Stimulated activated CD4-positive, alpha-beta T cell treated with anti-CD3 and anti-CD28 coated beads, Interleukin-4, amount 100 ng/mL, for 4 hours (primary cell): Measurements from ENCODE around the gene TMEM208.

ENCODE experiments used
- DNase-seq, 2 experiments: peaks; one replicate each; pipeline ENCODE4 v3.0.0-alpha.2; 2020

Gene TMEM208

GRCh38 chr16:67210069-67210937 is 16.6 kb upstream of the TMEM208 start:
- DNase-seq, result no peak

GRCh38 chr16:67211674-67212073 is 15.3 kb upstream of the TMEM208 start:
- DNase-seq, result no peak

- no peak for DNase-seq
Observed at GRCh38 chr16:67212766-67213165, 14.2 kb upstream of the TMEM208 start.

GRCh38 chr16:67213197-67214019 is 13.5 kb upstream of the TMEM208 start:
- DNase-seq, result no peak

- DNase-seq, result no peak
Observed at GRCh38 chr16:67215706-67216105, 11.2 kb upstream of the TMEM208 start.

GRCh38 chr16:67216612-67217490 is 10.1 kb upstream of the TMEM208 start:
- no peak for DNase-seq

- no peak for DNase-seq
Observed at GRCh38 chr16:67223992-67224391, 2.9 kb upstream of the TMEM208 start.

- no peak for DNase-seq
Observed at GRCh38 chr16:67226295-67226803, 581 bp upstream of the TMEM208 start.

GRCh38 chr16:67227567-67227921 is 614 bp downstream of the TMEM208 start:
- DNase-seq, result no peak

GRCh38 chr16:67228034-67228785 is 1.3 kb downstream of the TMEM208 start:
- DNase-seq, result no peak

GRCh38 chr16:67228905-67229304 is 2.0 kb downstream of the TMEM208 start:
- no peak for DNase-seq

GRCh38 chr16:67229906-67230808 is 3.2 kb downstream of the TMEM208 start:
- DNase-seq, result no peak

GRCh38 chr16:67230809-67231660 is 4.1 kb downstream of the TMEM208 start:
- DNase-seq, result no peak

GRCh38 chr16:67233596-67233995 is 6.7 kb downstream of the TMEM208 start:
- no peak for DNase-seq

GRCh38 chr16:67234180-67234597 is 7.3 kb downstream of the TMEM208 start:
- no peak for DNase-seq

- DNase-seq, result peak in 1 of 2 experiments; percentile 40
Observed at GRCh38 chr16:67235816-67236562, 9.1 kb downstream of the TMEM208 start.

- DNase-seq, result peak; percentile 51 to 66
Observed at GRCh38 chr16:67236563-67237395, 9.8 kb downstream of the TMEM208 start.
